GM23338 (cell line): ENCODE results near the gene PCDHAC1. TPM values are rescaled to one million over a fixed set of nuclear protein-coding genes. Genes with fewer than 3 reads are reported as not detected.
A peak's percentile ranks its signal among the peaks of the same experiment; 100 is the strongest.

ENCODE experiments used
- ATAC-seq: fragments of 200-7000 bp; cut with Tn5 transposase; 3 replicates; pipeline ENCODE4 v1.9.1; 2020
- DNase-seq: peaks from one replicate; pipeline ENCODE4 v3.0.0-alpha.2; 2015; ENCODE audit warnings: low spot score
- H2AFZ ChIP-seq: fragments of 200-600 bp; sonication (generic); 2 replicates; pipeline ENCODE4 v1.8.0; 2016; ENCODE audit warnings: antibody characterized with exemption, mild to moderate bottlenecking, moderate library complexity
- H3F3A ChIP-seq: fragments of 200-600 bp; sonication (generic); replicated peaks from 2 replicates; pipeline ENCODE4 v1.8.0; 2017; ENCODE audit warnings: antibody characterized with exemption, mixed run types, low read depth
- H3K27ac ChIP-seq: fragments of 200-600 bp; sonication (generic); 2 replicates; pipeline ENCODE4 v1.6.1; 2016; ENCODE audit warnings: low read depth
- H3K27me3 ChIP-seq: fragments of 200-600 bp; sonication (generic); 2 replicates; pipeline ENCODE4 v1.8.0; 2016; ENCODE audit warnings: mild to moderate bottlenecking, mixed run types, moderate library complexity; ENCODE audit not compliant: insufficient read depth
- H3K36me3 ChIP-seq: fragments of 200-600 bp; sonication (generic); 2 replicates; pipeline ENCODE4 v1.8.0; 2016; ENCODE audit warnings: mild to moderate bottlenecking; ENCODE audit not compliant: insufficient read depth
- H3K4me1 ChIP-seq: fragments of 200-600 bp; sonication (generic); 2 replicates; pipeline ENCODE4 v1.8.0; 2016; ENCODE audit warnings: mild to moderate bottlenecking, moderate library complexity; ENCODE audit not compliant: insufficient read depth
- H3K4me2 ChIP-seq: fragments of 200-600 bp; sonication (generic); 2 replicates; pipeline ENCODE4 v1.7.1; 2017; ENCODE audit warnings: mixed run types
- H3K4me3 ChIP-seq: fragments of 200-600 bp; sonication (generic); 2 replicates; pipeline ENCODE4 v1.6.1; 2016; ENCODE audit warnings: mixed run types
- H3K79me2 ChIP-seq: fragments of 200-600 bp; sonication (generic); replicated peaks from 2 replicates; pipeline ENCODE4 v1.8.0; 2017; ENCODE audit warnings: mild to moderate bottlenecking; ENCODE audit not compliant: insufficient read depth
- H3K9me2 ChIP-seq: fragments of 200-600 bp; sonication (generic); 2 replicates; pipeline ENCODE4 v1.8.0; 2017; ENCODE audit not compliant: insufficient read depth
- H4K20me1 ChIP-seq: fragments of 200-600 bp; sonication (generic); replicated peaks from 2 replicates; pipeline ENCODE4 v1.8.0; 2017; ENCODE audit warnings: mild to moderate bottlenecking; ENCODE audit not compliant: insufficient read depth
- H3K27ac Mint-ChIP-seq: 2 replicates; pipeline ENCODE4 v1.8.0; 2020; ENCODE audit warnings: inconsistent platforms, mild to moderate bottlenecking, moderate library complexity, mixed read lengths
- H3K27me3 Mint-ChIP-seq: 3 replicates; pipeline ENCODE4 v1.8.0; 2022; ENCODE audit warnings: low read depth, mild to moderate bottlenecking, moderate library complexity, mixed read lengths, inconsistent platforms; ENCODE audit not compliant: insufficient read depth, poor library complexity
- H3K36me3 Mint-ChIP-seq: 3 replicates; pipeline ENCODE4 v1.8.0; 2021; ENCODE audit warnings: low read depth, mild to moderate bottlenecking, inconsistent platforms, moderate library complexity, mixed read lengths
- H3K4me1 Mint-ChIP-seq: 3 replicates; pipeline ENCODE4 v1.8.0; 2020; ENCODE audit warnings: mild to moderate bottlenecking, inconsistent platforms, mixed read lengths
- H3K4me3 Mint-ChIP-seq: 3 replicates; pipeline ENCODE4 v1.8.0; 2021; ENCODE audit warnings: moderate library complexity, mild to moderate bottlenecking, inconsistent platforms, mixed read lengths
- H3K9me3 Mint-ChIP-seq: 3 replicates; pipeline ENCODE4 v1.8.0; 2020; ENCODE audit warnings: moderate library complexity, mild to moderate bottlenecking, inconsistent platforms, mixed read lengths
- CREB1 ChIP-seq: fragments of 250-450 bp; sonication (Bioruptor Pico); IDR thresholded peaks from 2 replicates; pipeline ENCODE4 v1.5.0; 2020; ENCODE audit warnings: low read depth, mild to moderate bottlenecking, moderate library complexity
- EZH2 ChIP-seq: fragments of 200-600 bp; sonication (generic); IDR thresholded peaks from one replicate; pipeline ENCODE4 v1.8.0; 2017; ENCODE audit warnings: antibody characterized with exemption, mild to moderate bottlenecking, low read depth; ENCODE audit not compliant: unreplicated experiment
- EZH2phosphoT487 ChIP-seq: fragments of 200-600 bp; sonication (generic); IDR thresholded peaks from one replicate; pipeline ENCODE4 v1.8.1; 2018; ENCODE audit warnings: antibody characterized with exemption; ENCODE audit not compliant: unreplicated experiment
- JUNB ChIP-seq: IDR thresholded peaks from one replicate; pipeline ENCODE4 v1.6.1; 2016; ENCODE audit warnings: antibody characterized with exemption; ENCODE audit not compliant: unreplicated experiment
- POLR2AphosphoS5 ChIP-seq: IDR thresholded peaks from 2 replicates; pipeline ENCODE4 v1.6.1; 2016; ENCODE audit warnings: antibody characterized with exemption, low read depth
- ZNF114 ChIP-seq: fragments of 250-450 bp; sonication (Bioruptor Pico); IDR thresholded peaks from 2 replicates; pipeline ENCODE4 v1.5.0; 2020; ENCODE audit warnings: mild to moderate bottlenecking, moderate library complexity
- ZNF331 ChIP-seq: fragments of 250-450 bp; sonication (Bioruptor Pico); IDR thresholded peaks from 2 replicates; pipeline ENCODE4 v1.5.0; 2020; ENCODE audit warnings: low read depth, mild to moderate bottlenecking, moderate library complexity
- polyA plus RNA-seq: library from polyadenylated mRNA; unstranded; fragments of >200 nt; fragmentation: Nextera tagmentation; extraction: Ambion mirVana; gene quantifications from 2 replicates; pipeline ENCODE4 v1.2.1, GENCODE V29; 2016
- total RNA-seq: library from RNA; depleted of rRNA; stranded (reverse); fragments of >200 nt; shearing (Covaris generic); gene quantifications from 2 replicates; pipeline ENCODE4 v1.2.3, GENCODE V29; 2014
- TF ChIP-seq, protein P1 (sequence below): IDR thresholded peaks from one replicate; pipeline ENCODE4 v1.6.1; 2018; ENCODE audit warnings: antibody characterized with exemption; ENCODE audit not compliant: unreplicated experiment
- TF ChIP-seq, protein P2 (sequence below), 2 experiments: fragments of 200-600 bp in 1 of 2; sonication (generic) in 1 of 2; conservative IDR thresholded peaks; 2 replicates each; pipeline versions ENCODE4 v1.5.1 to v1.6.1; 2016 to 2017; ENCODE audit warnings: antibody characterized with exemption in 2 of 2, low read depth in 2 of 2, mild to moderate bottlenecking in 2 of 2, moderate library complexity in 1 of 2
- TF ChIP-seq, protein P3 (sequence below): IDR thresholded peaks from 2 replicates; pipeline ENCODE4 v1.6.1; 2016; ENCODE audit warnings: antibody characterized with exemption
- TF ChIP-seq, protein P4 (sequence below): fragments of 250-450 bp; sonication (Bioruptor Pico); IDR thresholded peaks from 2 replicates; pipeline ENCODE4 v1.5.0; 2020; ENCODE audit warnings: mild to moderate bottlenecking, moderate library complexity

PCDHAC1 gene
- total and polyA plus RNA-seq, 2 experiments from 2014 or later = 0.53 to 12.1 TPM

DNA sequence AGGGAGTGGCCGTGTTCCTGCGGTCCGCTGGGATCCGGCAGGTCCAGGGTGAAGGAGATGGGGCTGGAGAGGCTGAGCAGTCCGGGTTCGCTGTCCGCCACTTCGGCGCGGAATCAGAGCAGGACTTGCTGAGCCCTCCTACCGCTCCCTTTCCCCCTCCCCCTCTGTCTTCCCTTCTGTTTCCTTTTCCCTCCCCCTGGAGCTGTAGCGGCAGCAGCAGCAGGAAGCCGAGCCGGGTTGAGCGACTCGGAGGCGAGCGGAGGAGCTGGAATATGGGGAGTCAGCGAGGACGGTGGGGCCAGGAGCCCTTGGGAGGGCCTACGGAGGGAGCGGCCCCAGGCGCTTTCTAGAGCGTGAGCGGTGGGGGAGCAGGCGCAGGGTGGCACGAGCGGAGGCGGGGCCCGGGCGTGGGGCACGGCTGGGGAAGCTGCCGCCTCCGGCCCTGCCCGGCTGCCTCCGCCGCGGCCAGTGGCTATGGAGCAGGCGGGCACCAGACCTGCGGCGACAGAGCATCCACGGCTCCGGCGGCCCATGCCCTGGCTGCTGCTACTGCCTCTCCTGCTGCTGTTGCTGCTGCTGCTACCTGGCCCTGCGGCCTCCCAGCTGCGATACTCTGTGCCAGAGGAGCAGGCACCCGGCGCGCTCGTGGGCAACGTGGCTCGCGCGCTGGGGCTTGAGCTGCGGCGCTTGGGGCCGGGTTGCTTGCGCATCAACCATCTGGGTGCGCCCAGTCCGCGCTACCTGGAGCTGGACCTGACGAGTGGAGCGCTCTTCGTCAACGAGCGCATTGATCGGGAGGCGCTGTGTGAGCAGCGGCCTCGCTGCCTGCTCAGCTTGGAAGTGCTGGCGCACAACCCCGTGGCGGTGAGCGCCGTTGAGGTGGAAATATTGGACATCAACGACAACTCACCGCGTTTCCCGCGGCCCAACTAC is 40.5 kb downstream of the PCDHAC1 start, which contains the start of gene PCDHAC2:
PCDHAC2 (plus strand) TSS at position 184 of the 933 bp plus-strand sequence; CDS start at position 475, 291 bp downstream.
- Histone ChIP-seq H4K20me1 (0 out of 2 replicates have a peak, but pooled peaks cover 3% of the 10 kb centered on the region), H2AFZ (peak within 1 kb of the TSS; percentile 86), H3K27me3 (peaks cover 43% of the 10 kb centered on the region), H3K4me3 (peak within 1 kb of the TSS; percentile 93), H3F3A (no peaks in the 10 kb centered on the region), H3K4me2 (peak within 1 kb of the TSS; percentile 99), H3K27ac (peak within 1 kb of the TSS; percentile 53; the same call in 1 of the 2 replicates), H3K9me2 (no peaks in the 10 kb centered on the region), H3K79me2 (0 out of 2 replicates have a peak, but pooled peaks cover 7% of the 10 kb centered on the region), H3K4me1 (peaks cover 14% of the 10 kb centered on the region), H3K36me3 (no peaks in the 10 kb centered on the region)
- ATAC-seq (peak; percentile 75), DNase-seq (peak; percentile 94)
- TF ChIP-seq ZNF331 (no peak), JUNB (no peak), ZNF114 (CRISPR knock-in tag) (no peak), CREB1 (CRISPR knock-in tag) (no peak), POLR2AphosphoS5 (peak; percentile 48), EZH2 (peak; percentile 47), EZH2phosphoT487 (no peak)
- TF ChIP-seq, protein P1, sequence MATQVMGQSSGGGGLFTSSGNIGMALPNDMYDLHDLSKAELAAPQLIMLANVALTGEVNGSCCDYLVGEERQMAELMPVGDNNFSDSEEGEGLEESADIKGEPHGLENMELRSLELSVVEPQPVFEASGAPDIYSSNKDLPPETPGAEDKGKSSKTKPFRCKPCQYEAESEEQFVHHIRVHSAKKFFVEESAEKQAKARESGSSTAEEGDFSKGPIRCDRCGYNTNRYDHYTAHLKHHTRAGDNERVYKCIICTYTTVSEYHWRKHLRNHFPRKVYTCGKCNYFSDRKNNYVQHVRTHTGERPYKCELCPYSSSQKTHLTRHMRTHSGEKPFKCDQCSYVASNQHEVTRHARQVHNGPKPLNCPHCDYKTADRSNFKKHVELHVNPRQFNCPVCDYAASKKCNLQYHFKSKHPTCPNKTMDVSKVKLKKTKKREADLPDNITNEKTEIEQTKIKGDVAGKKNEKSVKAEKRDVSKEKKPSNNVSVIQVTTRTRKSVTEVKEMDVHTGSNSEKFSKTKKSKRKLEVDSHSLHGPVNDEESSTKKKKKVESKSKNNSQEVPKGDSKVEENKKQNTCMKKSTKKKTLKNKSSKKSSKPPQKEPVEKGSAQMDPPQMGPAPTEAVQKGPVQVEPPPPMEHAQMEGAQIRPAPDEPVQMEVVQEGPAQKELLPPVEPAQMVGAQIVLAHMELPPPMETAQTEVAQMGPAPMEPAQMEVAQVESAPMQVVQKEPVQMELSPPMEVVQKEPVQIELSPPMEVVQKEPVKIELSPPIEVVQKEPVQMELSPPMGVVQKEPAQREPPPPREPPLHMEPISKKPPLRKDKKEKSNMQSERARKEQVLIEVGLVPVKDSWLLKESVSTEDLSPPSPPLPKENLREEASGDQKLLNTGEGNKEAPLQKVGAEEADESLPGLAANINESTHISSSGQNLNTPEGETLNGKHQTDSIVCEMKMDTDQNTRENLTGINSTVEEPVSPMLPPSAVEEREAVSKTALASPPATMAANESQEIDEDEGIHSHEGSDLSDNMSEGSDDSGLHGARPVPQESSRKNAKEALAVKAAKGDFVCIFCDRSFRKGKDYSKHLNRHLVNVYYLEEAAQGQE = no peak
- TF ChIP-seq, protein P2, sequence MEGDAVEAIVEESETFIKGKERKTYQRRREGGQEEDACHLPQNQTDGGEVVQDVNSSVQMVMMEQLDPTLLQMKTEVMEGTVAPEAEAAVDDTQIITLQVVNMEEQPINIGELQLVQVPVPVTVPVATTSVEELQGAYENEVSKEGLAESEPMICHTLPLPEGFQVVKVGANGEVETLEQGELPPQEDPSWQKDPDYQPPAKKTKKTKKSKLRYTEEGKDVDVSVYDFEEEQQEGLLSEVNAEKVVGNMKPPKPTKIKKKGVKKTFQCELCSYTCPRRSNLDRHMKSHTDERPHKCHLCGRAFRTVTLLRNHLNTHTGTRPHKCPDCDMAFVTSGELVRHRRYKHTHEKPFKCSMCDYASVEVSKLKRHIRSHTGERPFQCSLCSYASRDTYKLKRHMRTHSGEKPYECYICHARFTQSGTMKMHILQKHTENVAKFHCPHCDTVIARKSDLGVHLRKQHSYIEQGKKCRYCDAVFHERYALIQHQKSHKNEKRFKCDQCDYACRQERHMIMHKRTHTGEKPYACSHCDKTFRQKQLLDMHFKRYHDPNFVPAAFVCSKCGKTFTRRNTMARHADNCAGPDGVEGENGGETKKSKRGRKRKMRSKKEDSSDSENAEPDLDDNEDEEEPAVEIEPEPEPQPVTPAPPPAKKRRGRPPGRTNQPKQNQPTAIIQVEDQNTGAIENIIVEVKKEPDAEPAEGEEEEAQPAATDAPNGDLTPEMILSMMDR (conservative IDR thresholded peaks at IDR 0.05; ENCODE audit: low read depth in 2 of 2) = peak in 1 of 2 experiments; percentile 9; a peak in 1 of 4 replicates
- TF ChIP-seq, protein P3, sequence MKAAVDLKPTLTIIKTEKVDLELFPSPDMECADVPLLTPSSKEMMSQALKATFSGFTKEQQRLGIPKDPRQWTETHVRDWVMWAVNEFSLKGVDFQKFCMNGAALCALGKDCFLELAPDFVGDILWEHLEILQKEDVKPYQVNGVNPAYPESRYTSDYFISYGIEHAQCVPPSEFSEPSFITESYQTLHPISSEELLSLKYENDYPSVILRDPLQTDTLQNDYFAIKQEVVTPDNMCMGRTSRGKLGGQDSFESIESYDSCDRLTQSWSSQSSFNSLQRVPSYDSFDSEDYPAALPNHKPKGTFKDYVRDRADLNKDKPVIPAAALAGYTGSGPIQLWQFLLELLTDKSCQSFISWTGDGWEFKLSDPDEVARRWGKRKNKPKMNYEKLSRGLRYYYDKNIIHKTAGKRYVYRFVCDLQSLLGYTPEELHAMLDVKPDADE = no peak
- TF ChIP-seq, protein P4, sequence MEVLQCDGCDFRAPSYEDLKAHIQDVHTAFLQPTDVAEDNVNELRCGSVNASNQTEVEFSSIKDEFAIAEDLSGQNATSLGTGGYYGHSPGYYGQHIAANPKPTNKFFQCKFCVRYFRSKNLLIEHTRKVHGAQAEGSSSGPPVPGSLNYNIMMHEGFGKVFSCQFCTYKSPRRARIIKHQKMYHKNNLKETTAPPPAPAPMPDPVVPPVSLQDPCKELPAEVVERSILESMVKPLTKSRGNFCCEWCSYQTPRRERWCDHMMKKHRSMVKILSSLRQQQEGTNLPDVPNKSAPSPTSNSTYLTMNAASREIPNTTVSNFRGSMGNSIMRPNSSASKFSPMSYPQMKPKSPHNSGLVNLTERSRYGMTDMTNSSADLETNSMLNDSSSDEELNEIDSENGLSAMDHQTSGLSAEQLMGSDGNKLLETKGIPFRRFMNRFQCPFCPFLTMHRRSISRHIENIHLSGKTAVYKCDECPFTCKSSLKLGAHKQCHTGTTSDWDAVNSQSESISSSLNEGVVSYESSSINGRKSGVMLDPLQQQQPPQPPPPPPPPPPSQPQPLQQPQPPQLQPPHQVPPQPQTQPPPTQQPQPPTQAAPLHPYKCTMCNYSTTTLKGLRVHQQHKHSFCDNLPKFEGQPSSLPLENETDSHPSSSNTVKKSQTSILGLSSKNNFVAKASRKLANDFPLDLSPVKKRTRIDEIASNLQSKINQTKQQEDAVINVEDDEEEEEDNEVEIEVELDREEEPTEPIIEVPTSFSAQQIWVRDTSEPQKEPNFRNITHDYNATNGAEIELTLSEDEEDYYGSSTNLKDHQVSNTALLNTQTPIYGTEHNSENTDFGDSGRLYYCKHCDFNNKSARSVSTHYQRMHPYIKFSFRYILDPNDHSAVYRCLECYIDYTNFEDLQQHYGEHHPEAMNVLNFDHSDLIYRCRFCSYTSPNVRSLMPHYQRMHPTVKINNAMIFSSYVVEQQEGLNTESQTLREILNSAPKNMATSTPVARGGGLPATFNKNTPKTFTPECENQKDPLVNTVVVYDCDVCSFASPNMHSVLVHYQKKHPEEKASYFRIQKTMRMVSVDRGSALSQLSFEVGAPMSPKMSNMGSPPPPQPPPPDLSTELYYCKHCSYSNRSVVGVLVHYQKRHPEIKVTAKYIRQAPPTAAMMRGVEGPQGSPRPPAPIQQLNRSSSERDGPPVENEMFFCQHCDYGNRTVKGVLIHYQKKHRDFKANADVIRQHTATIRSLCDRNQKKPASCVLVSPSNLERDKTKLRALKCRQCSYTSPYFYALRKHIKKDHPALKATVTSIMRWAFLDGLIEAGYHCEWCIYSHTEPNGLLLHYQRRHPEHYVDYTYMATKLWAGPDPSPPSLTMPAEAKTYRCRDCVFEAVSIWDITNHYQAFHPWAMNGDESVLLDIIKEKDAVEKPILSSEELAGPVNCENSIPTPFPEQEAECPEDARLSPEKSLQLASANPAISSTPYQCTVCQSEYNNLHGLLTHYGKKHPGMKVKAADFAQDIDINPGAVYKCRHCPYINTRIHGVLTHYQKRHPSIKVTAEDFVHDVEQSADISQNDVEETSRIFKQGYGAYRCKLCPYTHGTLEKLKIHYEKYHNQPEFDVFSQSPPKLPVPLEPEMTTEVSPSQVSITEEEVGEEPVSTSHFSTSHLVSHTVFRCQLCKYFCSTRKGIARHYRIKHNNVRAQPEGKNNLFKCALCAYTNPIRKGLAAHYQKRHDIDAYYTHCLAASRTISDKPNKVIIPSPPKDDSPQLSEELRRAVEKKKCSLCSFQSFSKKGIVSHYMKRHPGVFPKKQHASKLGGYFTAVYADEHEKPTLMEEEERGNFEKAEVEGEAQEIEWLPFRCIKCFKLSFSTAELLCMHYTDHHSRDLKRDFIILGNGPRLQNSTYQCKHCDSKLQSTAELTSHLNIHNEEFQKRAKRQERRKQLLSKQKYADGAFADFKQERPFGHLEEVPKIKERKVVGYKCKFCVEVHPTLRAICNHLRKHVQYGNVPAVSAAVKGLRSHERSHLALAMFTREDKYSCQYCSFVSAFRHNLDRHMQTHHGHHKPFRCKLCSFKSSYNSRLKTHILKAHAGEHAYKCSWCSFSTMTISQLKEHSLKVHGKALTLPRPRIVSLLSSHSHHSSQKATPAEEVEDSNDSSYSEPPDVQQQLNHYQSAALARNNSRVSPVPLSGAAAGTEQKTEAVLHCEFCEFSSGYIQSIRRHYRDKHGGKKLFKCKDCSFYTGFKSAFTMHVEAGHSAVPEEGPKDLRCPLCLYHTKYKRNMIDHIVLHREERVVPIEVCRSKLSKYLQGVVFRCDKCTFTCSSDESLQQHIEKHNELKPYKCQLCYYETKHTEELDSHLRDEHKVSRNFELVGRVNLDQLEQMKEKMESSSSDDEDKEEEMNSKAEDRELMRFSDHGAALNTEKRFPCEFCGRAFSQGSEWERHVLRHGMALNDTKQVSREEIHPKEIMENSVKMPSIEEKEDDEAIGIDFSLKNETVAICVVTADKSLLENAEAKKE (CRISPR knock-in tag) = no peak
- Mint-ChIP-seq H3K9me3 (no peaks in the 10 kb centered on the region), H3K27me3 (peaks cover 26% of the 10 kb centered on the region), H3K4me3 (peak within 1 kb of the TSS; percentile 90), H3K36me3 (peaks cover 4% of the 10 kb centered on the region; the same call in 2 of the 3 replicates), H3K27ac (peak within 1 kb of the TSS; percentile 38; the same call in 1 of the 2 replicates), H3K4me1 (peaks cover 43% of the 10 kb centered on the region)
